RCC 7860 (cell line): ENCODE measurements around the gene CAPN13.

Source experiments
- DNase-seq: peaks from one replicate; pipeline ENCODE4 v3.0.0-alpha.2; 2015; ENCODE audit warnings: low spot score
- FAIRE-seq: peaks from 2 replicates; lab custom pipeline; 2012; peaks lifted over from hg19 to GRCh38; lab: Jason Lieb, UNC

CAPN13 gene

DNA sequence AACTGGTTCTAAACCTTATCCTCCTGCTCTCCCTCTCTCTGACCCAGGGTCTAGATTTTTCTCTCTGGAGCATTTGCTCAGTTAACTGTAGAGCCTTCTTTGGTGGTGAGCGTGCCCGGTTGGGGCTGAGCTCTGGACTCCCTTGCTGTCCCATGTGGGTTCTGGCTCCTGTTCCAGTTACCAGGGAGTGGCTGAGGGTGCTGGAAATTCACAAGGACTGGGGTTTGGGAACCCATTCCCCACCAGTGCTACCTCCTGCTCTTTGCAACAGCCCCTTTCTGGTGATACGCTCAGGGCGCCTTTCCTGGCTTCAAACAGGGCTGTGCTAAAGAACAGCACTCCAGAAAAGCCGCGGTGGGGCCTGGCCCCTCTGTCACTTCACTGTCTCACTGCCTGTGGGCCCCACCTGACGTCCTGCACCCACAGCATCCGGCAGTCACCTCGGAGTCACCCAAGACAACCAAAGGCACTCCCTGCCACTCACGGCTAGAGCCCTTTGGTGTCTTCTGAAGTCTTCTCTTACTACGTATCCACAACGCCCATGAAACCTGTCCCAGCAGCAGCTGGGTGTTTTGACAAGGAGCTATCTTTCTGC, 41.3 kb downstream of the CAPN13 start:
- FAIRE-seq (no peak), DNase-seq (no peak)

DNA sequence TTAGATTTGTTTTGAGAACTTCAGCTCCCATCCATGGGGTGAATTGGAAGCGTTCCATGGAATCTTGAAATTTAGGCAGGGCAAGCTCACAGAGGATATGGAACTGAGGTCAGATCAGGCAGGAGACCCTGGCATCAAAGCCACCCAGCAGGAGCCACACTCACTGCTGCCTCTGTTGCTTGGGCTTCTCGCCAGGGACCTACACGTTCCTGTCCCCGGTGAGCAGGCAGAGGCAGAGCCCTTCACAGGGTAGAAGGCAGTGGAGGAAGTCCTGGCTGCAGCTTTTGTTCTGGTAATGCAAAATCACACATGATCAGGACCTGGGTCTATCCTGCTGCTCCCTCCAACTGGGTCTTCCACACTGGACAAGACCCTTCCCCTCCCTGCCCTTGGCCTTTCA, 42.1 kb downstream of the CAPN13 start:
- DNase-seq (no peak), FAIRE-seq (no peak)

DNA sequence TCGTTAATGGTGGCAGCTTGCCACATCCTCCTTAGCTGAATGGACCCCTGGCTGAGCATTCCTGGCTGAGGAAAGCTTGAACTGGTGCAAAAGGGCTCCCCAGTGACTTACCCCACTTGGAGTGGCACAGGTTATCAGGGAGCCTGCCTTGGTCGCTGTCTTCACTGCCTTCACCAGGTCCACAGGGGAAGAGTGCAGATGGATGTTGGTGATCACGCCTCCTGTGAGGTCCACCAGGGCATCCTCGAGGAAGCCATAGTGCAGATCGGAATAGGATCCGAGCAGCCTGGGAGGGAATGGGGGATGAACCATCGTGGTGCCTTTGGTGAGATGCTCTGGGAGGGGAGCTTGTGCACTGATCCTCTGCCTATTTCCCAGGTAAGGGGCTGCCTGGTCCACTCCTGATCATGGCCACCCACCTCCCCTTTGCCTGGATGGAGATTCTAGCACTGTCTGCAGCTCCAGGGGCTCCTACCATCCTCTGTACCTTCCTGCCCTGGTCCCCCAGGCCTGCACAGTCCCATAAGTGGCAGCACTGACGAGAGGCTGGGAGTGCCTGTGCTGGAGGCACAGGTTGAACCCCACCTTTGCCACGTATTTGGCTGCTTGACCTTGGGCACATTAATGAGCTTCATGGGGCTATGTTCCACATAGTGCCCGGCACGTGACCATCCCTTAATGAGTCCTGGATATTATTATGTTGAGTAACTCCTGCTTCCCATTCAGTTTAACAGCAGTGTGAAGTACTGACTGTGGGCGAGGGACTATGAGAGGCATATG, 43.0 kb downstream of the CAPN13 start:
- FAIRE-seq (no peak), DNase-seq (no peak)

DNA sequence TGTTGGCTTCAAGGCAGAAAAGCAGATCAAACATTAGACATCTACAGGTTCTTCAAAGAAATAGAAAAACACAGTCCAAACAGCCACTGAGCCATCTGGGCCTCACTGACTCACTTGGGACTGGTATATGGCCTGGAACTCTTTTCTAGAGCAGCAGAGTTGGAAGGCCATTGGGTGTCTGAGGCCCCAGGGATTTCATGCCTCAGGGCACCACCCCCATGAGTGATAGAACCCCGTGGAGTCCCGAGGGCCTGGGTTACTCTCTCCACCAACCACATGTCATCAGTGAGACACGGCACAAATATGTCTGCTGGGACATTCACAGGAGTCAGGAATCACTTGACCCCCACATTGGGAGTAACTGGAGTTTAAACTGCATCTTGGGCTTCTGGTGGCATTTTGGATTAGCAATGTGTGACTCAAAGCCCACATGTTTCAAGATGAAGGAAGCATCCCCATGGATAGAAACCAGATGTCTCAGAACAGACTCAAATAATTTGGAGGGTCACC, 44.0 kb downstream of the CAPN13 start:
- FAIRE-seq (no peak), DNase-seq (no peak)

DNA sequence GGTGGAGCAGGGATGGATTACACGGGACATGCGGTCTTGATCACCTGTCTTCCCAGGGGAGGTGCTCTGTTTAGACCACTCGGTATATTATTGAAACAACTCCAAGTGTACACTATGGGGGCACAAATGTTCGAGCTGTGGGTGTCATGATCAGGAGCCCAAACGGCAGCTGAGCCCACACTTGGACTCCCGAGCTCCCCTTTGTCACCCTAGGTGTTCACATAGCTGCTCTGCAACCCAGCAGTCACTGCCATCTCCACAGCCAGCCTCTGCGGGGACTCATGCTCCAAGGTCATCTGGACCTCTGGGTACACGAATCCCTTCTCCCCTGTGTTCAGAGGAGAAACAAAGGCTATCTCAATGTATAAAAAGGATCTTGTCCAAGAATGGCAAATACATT, 46.0 kb downstream of the CAPN13 start:
- DNase-seq (no peak), FAIRE-seq (no peak)

DNA sequence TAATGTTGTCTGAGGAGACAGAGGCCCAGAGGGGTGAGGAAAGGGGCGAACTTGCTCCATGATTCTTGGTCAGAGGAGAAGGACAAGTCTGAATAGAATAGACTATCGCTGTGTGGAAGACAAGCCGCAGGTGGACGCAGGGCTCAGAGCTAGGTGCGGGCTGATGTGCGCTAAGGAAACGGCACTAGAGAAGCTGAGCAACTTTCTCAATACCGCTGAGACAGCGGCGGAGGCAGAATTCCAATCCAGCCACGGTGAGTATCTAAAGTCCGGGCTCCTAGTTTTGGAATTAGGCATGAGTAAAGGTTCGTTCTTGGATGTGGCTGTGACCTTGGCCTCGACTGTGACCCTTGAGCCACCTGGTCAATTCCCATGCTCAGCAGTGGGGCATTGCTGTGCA, 47.8 kb downstream of the CAPN13 start:
- FAIRE-seq = no peak
- DNase-seq = no peak

DNA sequence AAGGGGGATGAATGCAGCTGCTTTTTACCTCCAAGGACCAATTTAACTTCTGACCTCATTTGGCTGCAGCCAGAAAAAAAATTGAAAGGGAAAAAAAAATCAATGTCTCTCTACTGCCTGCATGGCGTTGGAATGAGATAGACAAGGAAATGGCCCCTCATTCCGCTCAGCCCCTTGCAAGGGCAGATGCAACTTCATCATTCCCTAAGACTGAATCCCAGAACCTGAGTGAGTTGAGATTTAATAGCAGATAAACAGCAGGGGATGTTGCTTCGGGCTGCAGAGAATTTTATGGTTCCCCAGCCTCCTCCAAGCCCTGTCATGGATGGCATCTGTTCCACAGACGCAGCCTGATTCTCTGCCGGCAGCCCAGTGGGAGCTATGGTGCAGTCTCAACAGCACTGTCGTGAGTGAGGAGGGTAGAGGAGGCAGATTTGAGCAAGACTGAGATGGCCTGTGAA, 49.0 kb downstream of the CAPN13 start:
- no peak for FAIRE-seq

DNA sequence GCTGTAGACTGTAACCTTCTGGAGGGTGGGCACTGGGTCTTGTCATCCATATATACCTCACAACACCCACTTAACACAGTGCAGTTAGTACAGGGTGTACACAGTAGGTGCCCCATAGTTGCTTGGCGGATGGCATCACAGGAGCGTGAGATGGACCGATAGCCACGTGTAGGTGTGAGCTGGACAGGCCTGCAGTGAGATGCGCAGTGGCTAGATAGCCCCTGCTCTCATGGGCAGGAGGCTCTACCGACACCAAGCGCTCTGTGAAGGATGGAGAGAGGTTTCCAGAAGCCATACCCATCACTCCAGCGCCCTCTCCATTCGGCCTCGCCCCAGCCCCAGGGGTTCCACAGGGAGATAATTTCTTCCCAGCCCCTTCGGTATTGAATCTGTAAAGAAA, 49.5 kb downstream of the CAPN13 start:
- no peak for DNase-seq
- no peak for FAIRE-seq

More for the DNA sequence above, 49.0 kb downstream of the CAPN13 start:
- DNase-seq = no peak

DNA sequence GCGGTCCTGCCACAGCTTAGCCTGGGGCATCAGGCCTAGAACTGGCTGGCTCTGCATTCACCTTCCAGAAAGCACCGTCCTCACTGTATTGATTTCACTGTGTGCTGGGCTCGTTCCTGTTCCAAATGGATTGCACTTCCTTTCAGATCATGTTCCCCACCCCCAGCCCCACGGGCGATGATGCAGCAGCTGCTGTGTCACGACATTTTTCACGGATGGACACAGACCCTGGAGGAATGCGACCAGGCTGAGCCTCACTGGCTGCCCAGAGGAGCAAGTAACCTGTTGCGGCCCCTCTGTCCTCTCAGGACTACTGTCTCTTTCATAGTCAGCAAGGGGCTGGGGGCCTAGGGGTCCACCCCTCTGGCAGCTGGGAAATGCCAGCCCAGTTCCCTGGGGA, 50.3 kb downstream of the CAPN13 start:
- FAIRE-seq (no peak), DNase-seq (no peak)

DNA sequence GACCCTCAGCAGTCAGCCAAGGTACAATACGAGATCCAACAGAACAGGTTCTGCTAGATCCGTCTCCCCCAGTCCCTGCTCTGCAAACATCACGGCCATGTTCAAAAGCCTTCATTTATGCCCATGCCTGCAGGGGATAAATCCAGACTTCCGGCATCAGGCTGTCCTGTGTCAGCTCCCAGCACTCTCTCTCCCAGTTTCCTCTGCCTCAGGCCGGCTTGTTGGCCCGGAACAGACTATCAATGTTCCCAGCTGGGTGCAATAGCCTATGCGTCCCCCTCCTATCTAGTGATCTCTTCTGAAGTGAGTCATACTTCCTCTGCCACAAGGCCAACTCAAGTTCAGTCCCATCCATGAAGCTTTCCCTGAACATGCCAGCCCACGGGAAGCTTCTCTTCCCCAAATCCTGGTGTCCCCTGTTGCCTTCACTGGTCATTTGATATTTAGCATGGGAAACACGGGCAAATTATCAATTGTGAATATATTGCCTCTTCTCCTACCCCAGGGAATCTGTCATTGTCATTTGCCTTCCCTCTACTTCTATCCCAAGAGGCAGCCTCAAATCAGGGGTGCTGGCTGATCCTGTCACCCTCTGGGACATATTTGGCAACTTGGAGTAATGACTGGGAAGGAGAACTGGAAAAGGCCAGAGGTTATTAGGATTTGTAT, 51.1 kb downstream of the CAPN13 start:
- peak; percentile 25 for DNase-seq
- FAIRE-seq = no peak

DNA sequence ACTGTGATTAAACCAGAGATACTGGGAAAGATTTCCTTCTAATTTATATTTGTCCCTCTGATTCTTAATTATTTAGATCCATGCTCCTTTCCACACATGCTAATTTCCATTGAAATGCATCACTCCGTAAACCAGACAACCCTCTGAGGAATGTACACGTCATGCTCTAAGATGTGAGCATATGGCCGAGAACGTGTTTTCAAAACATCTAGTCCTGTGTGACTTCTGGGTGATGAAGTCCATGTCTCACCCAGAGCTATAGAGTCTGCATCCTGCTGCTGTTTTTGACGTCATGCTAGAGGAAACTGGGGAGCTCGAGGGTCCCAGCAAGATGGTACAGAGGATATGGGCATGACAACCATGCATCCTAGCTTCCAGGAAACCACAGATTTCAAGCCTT, 53.6 kb downstream of the CAPN13 start:
- no peak for DNase-seq
- no peak for FAIRE-seq

DNA sequence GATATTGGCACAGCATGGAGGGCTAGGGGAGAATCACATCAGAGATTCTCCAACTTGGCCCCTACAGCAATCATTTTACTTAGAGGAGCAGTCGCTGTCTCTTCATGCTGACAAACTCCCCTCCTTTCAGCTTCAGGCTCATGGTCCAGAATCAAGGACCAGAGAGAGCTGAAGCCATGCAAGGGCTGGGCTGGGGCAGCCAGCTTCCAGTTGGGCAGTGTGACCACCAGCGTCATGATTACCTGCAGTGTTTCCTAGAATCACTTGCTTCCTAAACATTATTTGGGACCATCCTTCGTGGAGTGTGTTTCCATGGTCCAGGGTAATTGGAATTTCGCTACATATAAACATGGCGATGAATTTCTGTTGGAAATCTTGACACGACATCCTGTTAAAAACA, 54.4 kb downstream of the CAPN13 start:
- FAIRE-seq (no peak), DNase-seq (no peak)

DNA sequence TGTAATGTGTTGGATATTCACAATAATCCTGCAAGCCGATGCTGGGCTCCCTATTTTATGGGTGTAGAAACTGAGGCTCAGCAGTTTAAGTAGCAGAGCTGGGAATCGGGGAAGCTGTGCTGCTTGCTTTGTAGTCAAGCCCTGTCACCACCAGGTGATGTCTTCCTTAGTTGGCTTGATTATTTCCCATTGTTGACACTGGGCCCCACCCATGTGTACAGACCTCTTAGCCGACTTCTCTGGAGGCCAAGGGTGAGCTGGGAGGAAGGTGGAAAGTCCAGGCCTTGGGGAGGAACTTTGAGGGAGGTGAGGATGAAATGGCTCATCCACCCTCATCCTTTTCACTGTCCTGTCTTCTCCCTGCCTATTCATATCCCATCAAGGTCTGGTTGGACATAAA, 60.0 kb downstream of the CAPN13 start:
- no peak for FAIRE-seq
- no peak for DNase-seq

DNA sequence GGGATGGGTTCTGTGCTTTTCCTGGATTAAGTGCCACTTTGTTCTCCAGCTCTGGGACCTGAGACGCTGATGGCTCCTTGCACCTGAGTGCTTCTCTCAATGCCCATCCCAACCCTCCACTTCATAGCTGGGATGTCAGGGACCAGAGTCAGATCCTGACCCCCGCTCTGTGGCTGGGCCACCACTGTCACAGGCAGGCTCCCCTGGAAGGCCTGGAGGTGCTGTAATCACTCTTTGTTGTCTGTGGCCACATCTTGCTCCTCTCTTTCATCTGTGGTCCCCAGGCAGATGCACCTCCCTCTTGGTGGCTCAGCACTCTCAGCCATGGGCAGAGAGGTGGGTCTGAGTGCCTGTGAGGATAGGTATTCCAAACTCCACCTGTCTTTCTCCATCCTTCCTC, 62.4 kb downstream of the CAPN13 start:
- FAIRE-seq (no peak), DNase-seq (no peak)

DNA sequence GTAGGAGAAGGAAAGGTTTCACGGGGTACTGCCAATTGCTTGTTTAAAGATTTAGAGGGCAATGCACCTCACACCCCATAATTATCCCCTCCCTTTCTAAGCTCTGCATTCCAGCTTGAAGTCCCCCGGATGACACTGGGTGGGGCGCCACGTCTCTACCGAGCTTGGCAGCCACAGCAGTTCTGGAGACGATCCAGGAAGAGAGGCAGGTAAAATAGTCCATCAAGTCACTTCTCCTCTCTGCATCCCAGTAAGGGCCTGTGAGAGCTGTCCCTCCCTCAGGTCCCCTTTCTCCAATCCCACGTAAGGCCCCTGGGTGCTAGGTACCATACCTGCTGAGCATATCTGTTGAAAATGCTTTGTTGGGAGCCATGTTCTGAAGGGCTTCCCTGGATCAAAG, 65.7 kb downstream of the CAPN13 start:
- FAIRE-seq (no peak), DNase-seq (no peak)

DNA sequence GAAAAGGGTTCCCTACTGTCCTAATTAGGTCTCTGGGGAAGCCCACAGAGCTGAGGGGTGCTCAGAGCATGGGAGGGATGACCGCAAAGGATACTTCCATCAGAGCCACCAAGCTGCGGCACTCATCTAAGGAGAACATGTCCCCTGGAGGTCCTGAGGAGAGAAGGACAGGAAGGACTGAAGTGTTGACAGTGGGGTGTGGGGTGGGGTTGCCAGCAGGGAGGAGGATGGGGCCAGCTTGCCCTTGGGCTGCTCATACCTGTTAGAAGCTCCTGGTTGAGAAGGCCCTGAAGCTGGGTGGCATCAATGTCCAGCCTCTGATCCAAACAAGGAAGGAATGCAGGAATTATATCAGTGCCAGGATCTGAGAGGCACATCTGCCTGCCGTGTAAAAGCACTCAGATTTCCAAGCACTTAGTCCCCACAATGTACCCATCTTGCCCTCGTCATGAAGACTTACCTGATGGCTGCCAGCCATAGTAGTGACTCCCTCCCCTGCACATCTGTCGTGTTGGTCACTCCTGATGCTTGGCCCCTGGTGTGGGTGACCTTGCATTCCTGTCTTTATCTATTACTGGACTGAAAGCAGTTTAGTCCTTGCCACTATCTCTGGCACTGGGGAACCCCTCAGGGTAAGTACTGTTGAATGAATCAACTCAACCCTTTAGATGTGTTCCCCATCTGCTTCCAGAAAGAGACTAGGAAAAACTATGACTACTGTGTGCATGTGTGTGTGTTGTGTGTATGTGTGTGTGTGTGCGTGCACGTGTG, 68.9 kb downstream of the CAPN13 start:
- DNase-seq (no peak), FAIRE-seq (no peak)

DNA sequence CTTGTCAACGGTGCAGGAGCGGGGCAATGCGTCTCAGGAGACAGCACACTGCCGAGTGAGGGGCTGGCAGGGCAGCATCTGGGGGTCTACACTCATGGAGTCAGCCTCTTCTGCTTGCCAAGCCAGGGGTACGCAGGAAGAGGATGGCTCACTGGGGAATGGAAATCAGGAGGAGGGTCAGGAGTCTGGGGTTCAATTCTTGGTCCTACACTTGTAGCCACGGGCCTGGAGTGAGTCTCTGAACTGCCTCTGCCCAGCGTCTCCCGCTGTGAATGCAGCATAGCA, 70.0 kb downstream of the CAPN13 start:
- no peak for DNase-seq
- no peak for FAIRE-seq

DNA sequence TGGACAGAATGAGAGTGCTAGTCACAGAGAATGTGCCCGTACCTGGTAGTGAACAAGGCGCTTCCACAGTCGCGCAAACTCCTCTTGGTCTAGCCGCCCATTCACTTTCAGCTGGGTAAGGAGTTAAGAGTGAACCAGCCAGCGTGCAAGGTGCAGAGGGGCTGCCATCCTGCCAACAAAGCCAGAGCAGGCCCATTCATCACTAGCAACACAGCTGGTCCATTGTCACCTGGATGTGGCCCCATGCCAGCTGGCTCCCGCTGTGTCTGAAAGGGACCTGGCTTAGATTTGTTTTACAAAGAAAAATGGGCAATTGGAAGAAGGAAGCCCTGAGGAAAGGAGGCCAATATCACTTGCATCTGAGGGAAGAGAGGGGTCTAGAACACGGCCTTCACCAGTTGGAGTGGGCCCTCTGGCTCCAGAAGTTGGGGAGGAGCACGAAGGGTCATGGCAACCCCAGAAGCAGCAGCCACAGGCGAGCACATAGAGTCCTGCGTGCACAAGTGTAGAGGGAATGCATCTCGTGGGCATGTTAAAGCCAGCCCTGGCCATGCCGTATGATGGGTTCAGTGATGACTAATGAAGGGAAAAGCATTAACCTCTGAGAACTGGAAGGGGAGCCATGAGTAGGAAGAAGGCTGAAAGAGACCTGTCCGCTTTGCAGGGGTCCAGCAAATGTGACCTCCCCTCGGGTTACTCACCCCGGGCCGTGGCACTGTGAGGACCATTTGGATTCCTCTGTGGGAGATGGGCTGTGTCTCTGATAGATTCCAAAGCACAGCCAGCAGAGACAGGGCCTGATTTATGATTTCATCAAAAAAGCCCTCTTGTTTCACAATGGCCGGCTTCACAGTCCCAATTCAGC, 70.6 kb downstream of the CAPN13 start:
- FAIRE-seq = no peak
- DNase-seq = no peak

DNA sequence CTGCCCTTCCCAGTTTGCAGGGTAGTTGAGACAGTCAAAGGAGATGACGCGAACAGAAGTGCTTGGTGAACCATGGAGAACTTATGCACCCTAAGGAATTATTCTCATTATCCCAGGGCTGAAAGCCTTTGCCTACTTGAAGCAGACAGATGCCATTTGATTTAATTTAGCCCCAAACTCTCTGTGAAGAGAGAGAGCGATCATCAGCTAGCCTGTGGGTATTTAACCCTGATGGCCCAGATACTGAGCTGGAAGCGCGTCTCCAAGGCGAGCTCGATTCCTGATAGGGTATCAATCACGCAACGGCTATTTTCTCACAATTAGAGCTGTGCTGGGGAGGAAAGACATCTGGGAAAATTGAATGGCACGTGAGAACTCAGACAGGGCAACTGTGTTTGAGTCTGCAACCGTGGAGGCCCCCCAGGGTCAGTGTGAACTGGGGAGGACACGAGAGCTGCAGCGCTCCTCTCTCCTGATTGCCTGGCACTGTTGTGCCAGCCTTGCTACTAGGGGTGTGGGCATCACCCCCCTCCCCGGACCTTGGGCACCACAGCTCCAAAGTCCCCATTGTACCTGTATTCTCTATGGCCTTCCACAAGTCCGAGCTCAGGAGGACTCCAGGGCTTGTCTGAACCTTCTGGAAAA, 73.2 kb downstream of the CAPN13 start:
- FAIRE-seq (no peak), DNase-seq (no peak)

DNA sequence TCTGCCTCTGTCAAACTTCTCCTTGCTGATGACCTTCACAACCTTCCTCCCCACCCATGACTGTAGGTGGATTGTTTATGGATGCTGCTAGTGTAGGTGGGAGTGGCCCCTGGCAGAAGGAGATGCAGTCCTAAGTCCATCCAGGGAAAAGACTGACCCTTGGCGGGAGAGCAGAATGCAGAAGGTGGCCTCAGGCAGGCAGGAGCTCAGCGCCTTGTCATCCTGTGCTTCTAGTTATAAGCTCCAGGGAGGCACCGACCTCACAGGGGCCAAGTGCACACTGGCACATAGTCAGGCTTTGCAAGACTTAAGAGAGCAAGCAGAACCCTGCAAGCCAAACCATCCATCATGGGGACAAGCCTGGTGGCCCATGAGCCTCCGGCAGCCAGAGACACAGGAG, 74.4 kb downstream of the CAPN13 start:
- FAIRE-seq (no peak), DNase-seq (no peak)
